Body of pancreas (tissue), 4 donors: Measurements from ENCODE around the gene CHIT1.
"Not testable (repeated sequence)": the region's sequence is repeated elsewhere in the genome, so short reads cannot be mapped to it uniquely, and the experiment has no call there.

Experiments used
- CTCF ChIP-seq, 7 experiments: fragments of 450-650 bp in 4 of 7; fragments of 200-600 bp in 3 of 7; sonication (generic) in 3 of 7; IDR thresholded peaks; one replicate each; pipeline ENCODE4 v1.5.1; 2016 to 2019; ENCODE audit warnings: antibody characterized with exemption in 7 of 7
- POLR2A ChIP-seq, 3 donors: fragments of 450-650 bp; IDR thresholded peaks; one replicate each; pipeline ENCODE4 v1.6.1; 2016; ENCODE audit warnings: antibody characterized with exemption in 3 of 3, mild to moderate bottlenecking in 2 of 3

- TF ChIP-seq CTCF, POLR2A (IDR thresholded peaks at IDR 0.05): not testable (repeated sequence)
Observed at GRCh38 chr1:203254782-203255181, 25.3 kb upstream of the CHIT1 start.
